A673 (cell line): ENCODE results near the gene GBP5.

Experiments
- CTCF ChIP-seq: fragments of 300-800, 200-600 bp; sonication (generic); conservative IDR thresholded peaks from 2 replicates; pipeline ENCODE4 v1.5.1; 2017; ENCODE audit warnings: low read depth, mild to moderate bottlenecking, antibody characterized with exemption, low read length, moderate library complexity, mixed read lengths
- EZH2 ChIP-seq: fragments of 200-600 bp; sonication (generic); IDR thresholded peaks from 2 replicates; pipeline ENCODE4 v1.6.1; 2017; ENCODE audit warnings: borderline replicate concordance, low read depth, mild to moderate bottlenecking, mixed read lengths, antibody characterized with exemption, low read length; ENCODE audit not compliant: poor library complexity, severe bottlenecking

- no peak for TF ChIP-seq CTCF
- TF ChIP-seq EZH2 = no peak
These were observed 37.2 kb upstream of the GBP5 start for GRCh38 chr1:89309828-89310227.
